Spleen (tissue), 7 donors: ENCODE data around the gene HLCS.

ENCODE experiments used
- CTCF ChIP-seq, 11 experiments: fragments of 200-600 bp in 7 of 11; fragments of 450-650 bp in 4 of 11; sonication (generic) in 4 of 11; IDR thresholded peaks in 8 of 11; conservative IDR thresholded peaks in 3 of 11; 1 replicate in 7 of 11; 2 replicates in 4 of 11; pipeline versions ENCODE4 v1.4.0 to v1.8.0; 2016 to 2021; ENCODE audit warnings: antibody characterized with exemption in 11 of 11, inconsistent platforms in 4 of 11, mild to moderate bottlenecking in 1 of 11
- POLR2AphosphoS5 ChIP-seq, 3 donors: sonication (generic); formaldehyde crosslinking; IDR thresholded peaks; one replicate each; pipeline ENCODE4 v1.5.1; 2017; ENCODE audit warnings: antibody characterized with exemption in 3 of 3
- donor health status: DM: no; HTN: no; CAD: no; lungs with moderate emphysema.
- donor health status: DM: no; HTN: no; CAD: no.
- donor health status: DM: no; HTN: no; CAD: no.

DNA sequence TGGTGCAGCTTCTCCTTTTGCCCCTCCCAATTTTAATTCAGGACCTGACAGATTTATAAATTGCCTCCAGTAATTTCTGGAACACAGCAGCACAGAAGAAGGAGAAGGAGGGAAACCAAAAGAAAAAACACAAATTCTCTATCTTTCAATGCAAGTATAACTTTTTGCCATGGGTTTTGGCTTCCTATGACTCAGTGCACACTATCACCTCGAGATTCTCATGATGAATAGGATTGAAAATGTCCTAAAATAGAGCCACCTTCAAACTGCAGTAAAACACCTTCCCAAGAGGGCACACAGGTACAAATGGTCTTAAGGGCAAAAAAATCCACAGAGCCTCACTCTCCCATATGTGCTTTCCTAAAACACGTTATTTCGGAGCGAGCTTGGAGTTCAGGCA is 113.6 kb downstream of the HLCS start:
- no peak for TF ChIP-seq POLR2AphosphoS5 (IDR thresholded peaks at IDR 0.05)
- no peak for TF ChIP-seq CTCF (IDR thresholded peaks at IDR 0.05 in 8 of 11, conservative IDR thresholded peaks at IDR 0.05 in 3 of 11)
